DOHH2 (cell line): ENCODE measurements around the gene IMP3.
"Not testable (repeated sequence)": the region's sequence is repeated elsewhere in the genome, so short reads cannot be mapped to it uniquely, and the experiment has no call there.

Source experiments
- CTCF ChIP-seq: fragments of 200-600 bp; sonication (generic); IDR thresholded peaks from one replicate; pipeline ENCODE4 v1.5.1; 2014; ENCODE audit warnings: antibody characterized with exemption, mild to moderate bottlenecking, low read depth, low read length; ENCODE audit not compliant: poor library complexity, severe bottlenecking
- EZH2phosphoT487 ChIP-seq: fragments of 200-600 bp; sonication (generic); IDR thresholded peaks from 2 replicates; pipeline ENCODE4 v1.6.1; 2017; ENCODE audit warnings: borderline replicate concordance, mild to moderate bottlenecking, antibody characterized with exemption, low read length, moderate library complexity, mixed read lengths

- TF ChIP-seq EZH2phosphoT487, result not testable (repeated sequence)
- peak; percentile 62 for TF ChIP-seq CTCF
Observed at GRCh38 chr15:75686212-75686642, 46.2 kb upstream of the IMP3 start.
